Liver (tissue), 9 donors: ENCODE data around the gene RNF13. TPM values are rescaled to one million over a fixed set of nuclear protein-coding genes. Genes with fewer than 3 reads are reported as not detected.

ENCODE experiments used
- DNase-seq: peaks from one replicate; pipeline ENCODE4 v3.0.0-alpha.2; 2017; ENCODE audit warnings: low spot score
- H3K27ac ChIP-seq, 2 donors: one replicate each; pipeline ENCODE4 v1.7.0; 2013; ENCODE audit warnings: inconsistent platforms in 2 of 2, low read length in 2 of 2, control low read depth in 1 of 2, low read depth in 1 of 2, mild to moderate bottlenecking in 1 of 2
- H3K27me3 ChIP-seq, 4 donors: one replicate each; pipeline versions ENCODE4 v1.6.1 to v1.7.0; 2013; ENCODE audit warnings: low read length in 3 of 4, inconsistent platforms in 1 of 4, mild to moderate bottlenecking in 1 of 4, moderate library complexity in 1 of 4; ENCODE audit not compliant: control insufficient read depth in 4 of 4, insufficient read depth in 4 of 4
- H3K36me3 ChIP-seq, 4 donors: one replicate each; pipeline versions ENCODE4 v1.6.1 to v1.7.0; 2013; ENCODE audit warnings: low read length in 3 of 4, mild to moderate bottlenecking in 3 of 4, low read depth in 1 of 4, moderate library complexity in 1 of 4; ENCODE audit not compliant: control insufficient read depth in 4 of 4, insufficient read depth in 3 of 4
- H3K4me1 ChIP-seq, 4 donors: one replicate each; pipeline versions ENCODE4 v1.6.1 to v1.7.0; 2013; ENCODE audit warnings: low read length in 3 of 4, mild to moderate bottlenecking in 3 of 4, moderate library complexity in 1 of 4; ENCODE audit not compliant: control insufficient read depth in 4 of 4, insufficient read depth in 4 of 4
- H3K4me3 ChIP-seq, 3 donors: one replicate each; pipeline versions ENCODE4 v1.6.1 to v1.7.0; 2013; ENCODE audit warnings: low read length in 3 of 3, control low read depth in 1 of 3, low read depth in 1 of 3, mild to moderate bottlenecking in 1 of 3
- H3K9ac ChIP-seq, 2 donors: one replicate each; pipeline ENCODE4 v1.7.0; 2013; ENCODE audit warnings: low read length in 2 of 2, mild to moderate bottlenecking in 2 of 2, moderate library complexity in 2 of 2, control low read depth in 1 of 2, low read depth in 1 of 2
- H3K9me3 ChIP-seq, 4 donors: one replicate each; pipeline versions ENCODE4 v1.6.1 to v1.7.0; 2013; ENCODE audit warnings: low read length in 3 of 4; ENCODE audit not compliant: control insufficient read depth in 4 of 4
- ATF3 ChIP-seq: IDR thresholded peaks from 2 replicates; pipeline ENCODE4 v1.6.1; 2016; ENCODE audit warnings: antibody characterized with exemption
- CTCF ChIP-seq: fragments of 150-350 bp; IDR thresholded peaks from 2 replicates; pipeline ENCODE4 v1.5.1; 2017; ENCODE audit warnings: improper control_type of control experiment, low read depth, low read length; ENCODE audit not compliant: missing input control
- EGR1 ChIP-seq, 2 donors: IDR thresholded peaks; 2 replicates each; pipeline ENCODE4 v1.6.1; 2016 to 2018; ENCODE audit warnings: antibody characterized with exemption in 2 of 2, low read depth in 2 of 2
- FOXA1 ChIP-seq: IDR thresholded peaks from 2 replicates; pipeline ENCODE4 v1.6.1; 2016; ENCODE audit warnings: antibody characterized with exemption
- FOXA2 ChIP-seq: IDR thresholded peaks from 2 replicates; pipeline ENCODE4 v1.6.1; 2016; ENCODE audit warnings: antibody characterized with exemption
- GABPA ChIP-seq, 2 donors: IDR thresholded peaks in 1 of 2; conservative IDR thresholded peaks in 1 of 2; 2 replicates each; pipeline ENCODE4 v1.6.1; 2016; ENCODE audit warnings: antibody characterized with exemption in 2 of 2, mild to moderate bottlenecking in 1 of 2, moderate library complexity in 1 of 2
- HNF4A ChIP-seq, 2 donors: conservative IDR thresholded peaks; 2 replicates each; pipeline ENCODE4 v1.6.1; 2016; ENCODE audit warnings: antibody characterized with exemption in 2 of 2, mild to moderate bottlenecking in 2 of 2
- HNF4G ChIP-seq: IDR thresholded peaks from 2 replicates; pipeline ENCODE4 v1.6.1; 2016; ENCODE audit warnings: antibody characterized with exemption
- JUND ChIP-seq, 2 donors: IDR thresholded peaks; 2 replicates each; pipeline ENCODE4 v1.6.1; 2016; ENCODE audit warnings: antibody characterized with exemption in 2 of 2
- NR2F2 ChIP-seq: IDR thresholded peaks from 2 replicates; pipeline ENCODE4 v1.6.1; 2016; ENCODE audit warnings: antibody characterized with exemption
- RAD21 ChIP-seq, 2 donors: IDR thresholded peaks; 2 replicates each; pipeline ENCODE4 v1.6.1; 2016; ENCODE audit warnings: antibody characterized with exemption in 2 of 2, mild to moderate bottlenecking in 2 of 2
- REST ChIP-seq: IDR thresholded peaks from 2 replicates; pipeline ENCODE4 v1.6.1; 2016; ENCODE audit warnings: antibody characterized with exemption, mild to moderate bottlenecking
- RXRA ChIP-seq, 2 donors: IDR thresholded peaks; 2 replicates each; pipeline ENCODE4 v1.6.1; 2017 to 2018; ENCODE audit warnings: antibody characterized with exemption in 2 of 2, mild to moderate bottlenecking in 1 of 2
- SP1 ChIP-seq: IDR thresholded peaks from 2 replicates; pipeline ENCODE4 v1.6.1; 2018; ENCODE audit warnings: antibody characterized with exemption, mild to moderate bottlenecking
- TAF1 ChIP-seq: conservative IDR thresholded peaks from 2 replicates; pipeline ENCODE4 v1.6.1; 2016; ENCODE audit warnings: antibody characterized with exemption, mild to moderate bottlenecking
- YY1 ChIP-seq: IDR thresholded peaks from 2 replicates; pipeline ENCODE4 v1.6.1; 2016; ENCODE audit warnings: antibody characterized with exemption, mild to moderate bottlenecking
- ZBTB33 ChIP-seq: IDR thresholded peaks from 2 replicates; pipeline ENCODE4 v1.6.1; 2016; ENCODE audit warnings: antibody characterized with exemption
- polyA plus RNA-seq, 2 donors: library from polyadenylated mRNA; stranded (reverse) in 1 of 2; unstranded in 1 of 2; fragments of 200-250 nt in 1 of 2; fragments of >200 nt in 1 of 2; fragmentation: Nextera tagmentation in 1 of 2; extraction: Ambion mirVana in 1 of 2; gene quantifications; one replicate each; pipeline versions ENCODE4 v1.2.1 to v1.2.3, GENCODE V29; 2013 to 2015
- total RNA-seq, 2 donors: library from RNA; depleted of rRNA; stranded (reverse); fragments of >200 nt; gene quantifications; one replicate each; pipeline ENCODE4 v1.2.3, GENCODE V29; 2014
- donor health status: healthy.
- donor health status: healthy.
- donor health status: healthy.
- donor health status: healthy.
- donor health status: healthy.

RNF13 gene
- total and polyA plus RNA-seq, 4 donors: 31.3 to 70.5 (median 59.9) TPM

- Histone ChIP-seq H3K9ac (no peak overlapping the region), H3K9me3 (no peaks in the 10 kb centered on the region), H3K4me3 (no peak overlapping the region), H3K4me1 (no peaks in the 10 kb centered on the region), H3K36me3 (peaks cover 0 to 1% (median 0%) of the 10 kb centered on the region in 4 donors), H3K27me3 (no peaks in the 10 kb centered on the region), H3K27ac (no peak overlapping the region)
- no peak for DNase-seq
- TF ChIP-seq TAF1 (no peak), YY1 (no peak), GABPA (IDR thresholded peaks at IDR 0.05 in 1 of 2, conservative IDR thresholded peaks at IDR 0.05 in 1 of 2) (no peak), JUND (IDR thresholded peaks at IDR 0.05) (no peak), EGR1 (IDR thresholded peaks at IDR 0.05; ENCODE audit: low read depth in 2 of 2) (no peak), NR2F2 (no peak), HNF4A (conservative IDR thresholded peaks at IDR 0.05) (no peak), SP1 (no peak), RAD21 (IDR thresholded peaks at IDR 0.05) (no peak), REST (no peak), CTCF (no peak)
Observed at GRCh38 chr3:149906036-149906435, 93.0 kb downstream of the RNF13 start.

GRCh38 chr3:149908424-149908957, 95.5 kb downstream of the RNF13 start:
- Histone ChIP-seq H3K36me3 (peaks cover 1 to 8% (median 3%) of the 10 kb centered on the region in 4 donors), H3K4me3 (no peak overlapping the region), H3K27ac (no peak overlapping the region), H3K4me1 (no peaks in the 10 kb centered on the region), H3K27me3 (no peaks in the 10 kb centered on the region), H3K9ac (no peak overlapping the region), H3K9me3 (no peaks in the 10 kb centered on the region)
- no peak for DNase-seq
- TF ChIP-seq ATF3: no peak
- TF ChIP-seq REST: no peak
- no peak for TF ChIP-seq RXRA (IDR thresholded peaks at IDR 0.05)
- no peak for TF ChIP-seq RAD21 (IDR thresholded peaks at IDR 0.05)
- TF ChIP-seq EGR1 (IDR thresholded peaks at IDR 0.05; ENCODE audit: low read depth in 2 of 2): no peak
- no peak for TF ChIP-seq FOXA2
- no peak for TF ChIP-seq HNF4A (conservative IDR thresholded peaks at IDR 0.05)
- no peak for TF ChIP-seq ZBTB33
- no peak for TF ChIP-seq JUND (IDR thresholded peaks at IDR 0.05)
- TF ChIP-seq HNF4G: no peak
- no peak for TF ChIP-seq GABPA (IDR thresholded peaks at IDR 0.05 in 1 of 2, conservative IDR thresholded peaks at IDR 0.05 in 1 of 2)
- TF ChIP-seq TAF1: no peak
- TF ChIP-seq YY1: no peak
- no peak for TF ChIP-seq FOXA1
